ENCODE results near the gene PHLDA2.
"Not testable (repeated sequence)": the region's sequence is repeated elsewhere in the genome, so short reads cannot be mapped to it uniquely, and the experiment has no call there.

PHLDA2 gene

DNA sequence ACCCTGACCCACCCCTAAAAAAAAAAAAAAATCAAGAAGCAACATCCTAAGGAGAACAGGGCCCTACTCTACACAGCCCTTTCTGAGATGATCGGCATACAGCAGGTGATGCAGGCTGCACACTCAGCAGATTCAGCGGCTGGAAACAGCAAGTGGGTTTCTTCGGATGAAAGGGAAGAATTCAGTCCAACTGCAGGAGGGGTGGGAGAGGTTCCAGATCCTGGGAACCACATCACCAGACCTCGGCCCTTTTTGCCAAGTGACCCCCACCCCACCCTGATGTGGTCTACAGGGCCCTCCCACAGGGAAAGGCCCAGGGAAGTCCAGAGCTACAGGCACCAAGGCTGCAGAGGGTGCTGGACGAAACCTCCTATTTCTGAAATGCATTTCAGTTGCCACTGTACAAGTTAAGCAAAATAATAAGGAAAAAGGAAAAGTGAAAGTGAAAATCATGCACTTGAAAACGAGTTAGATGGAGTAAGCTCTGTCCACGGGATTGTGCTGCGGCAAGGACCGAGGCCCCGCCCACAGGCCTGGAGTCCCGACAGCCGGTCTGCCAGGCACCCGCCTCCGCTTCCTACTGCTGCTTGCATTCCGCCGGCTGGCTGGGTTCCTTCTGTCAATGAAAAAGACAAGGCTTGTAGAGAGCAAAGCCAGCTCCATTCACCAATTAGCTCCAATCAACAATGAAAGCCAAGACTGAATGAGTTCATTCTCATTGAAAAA is 16.0 kb upstream of the PHLDA2 start:
- no peak for DNase-seq (ENCODE audit: low spot score)

DNA sequence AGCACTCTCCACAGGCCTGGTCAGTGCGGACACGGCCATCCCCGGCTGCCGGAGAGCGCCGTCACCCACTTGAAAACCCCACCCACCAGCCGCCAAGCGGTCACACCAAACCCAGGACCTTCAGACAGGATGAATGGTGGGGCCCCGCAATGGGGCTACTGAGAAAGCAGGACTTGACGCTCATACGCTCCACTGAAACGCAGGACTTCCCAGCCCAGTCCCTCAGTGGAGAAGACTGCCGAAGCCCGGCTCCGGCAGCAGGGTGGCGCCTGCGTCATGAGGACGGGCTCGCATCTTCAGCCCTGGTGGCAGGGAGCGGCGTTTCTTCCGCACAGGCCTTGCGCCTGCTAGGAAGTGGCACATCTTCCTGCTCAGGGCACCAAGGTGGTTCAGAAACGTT is 15.3 kb upstream of the PHLDA2 start:
- DNase-seq (ENCODE audit: low spot score), result no peak

DNA sequence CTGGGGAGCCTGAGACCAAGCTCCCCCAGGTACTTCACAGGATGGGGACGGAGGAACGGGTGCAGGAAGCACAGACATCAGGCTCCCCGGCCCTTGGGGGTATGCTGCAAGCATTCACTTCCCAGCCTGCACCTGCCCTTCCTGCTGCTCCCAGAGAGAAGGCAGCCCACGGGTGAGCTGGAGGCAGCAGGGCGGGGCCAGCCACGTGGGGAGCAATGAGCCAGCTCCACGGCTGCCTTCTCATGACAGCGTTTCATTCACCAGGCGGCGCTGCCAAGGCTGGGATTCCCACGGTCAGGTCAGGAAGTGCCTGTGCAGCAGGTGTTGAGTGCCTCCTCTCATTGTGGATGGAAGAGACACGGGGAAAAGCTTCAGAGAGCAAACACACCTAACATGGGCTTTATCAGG is 14.5 kb upstream of the PHLDA2 start:
- no peak for DNase-seq (ENCODE audit: low spot score)

DNA sequence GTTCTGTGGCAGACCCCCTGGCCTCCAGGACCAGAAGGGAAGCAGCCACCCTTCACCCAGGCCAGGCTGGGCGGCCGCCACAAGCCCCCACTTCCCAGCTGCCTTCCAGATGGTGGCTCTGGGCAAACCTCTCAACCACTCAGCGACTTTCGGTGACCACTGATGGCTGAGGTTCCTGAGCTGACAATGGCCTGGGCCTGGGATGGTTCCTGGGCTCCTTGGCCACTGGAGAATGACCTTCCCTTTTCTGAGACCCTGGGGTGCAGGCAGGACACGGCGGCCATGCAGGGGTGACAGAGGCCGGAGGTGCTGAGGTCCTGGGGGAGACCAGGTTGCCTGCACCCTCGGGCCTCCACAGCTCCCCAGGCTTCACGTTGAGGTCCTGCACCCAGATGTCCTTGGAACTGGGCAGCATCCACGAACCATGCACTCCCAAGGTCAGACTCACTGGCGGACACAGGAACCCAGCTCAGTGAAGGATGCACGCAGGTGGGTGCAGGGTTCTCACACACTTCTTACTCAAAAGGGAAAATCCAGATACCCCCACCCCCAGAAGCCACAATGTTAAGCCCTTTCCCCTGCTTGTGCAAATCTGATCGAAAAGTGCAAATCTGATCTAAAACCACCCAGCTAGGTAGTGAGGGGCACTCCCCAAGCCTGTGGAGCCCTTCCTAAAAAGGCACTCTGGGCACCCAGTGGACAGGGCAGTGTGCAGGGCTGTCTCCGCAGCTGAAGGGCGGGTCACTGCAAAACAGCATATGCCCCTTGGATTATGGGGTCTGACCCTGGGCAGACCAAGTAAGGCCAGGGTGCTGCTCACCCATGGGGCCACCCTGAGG is 13.9 kb upstream of the PHLDA2 start:
- no peak for DNase-seq (ENCODE audit: low spot score)

DNA sequence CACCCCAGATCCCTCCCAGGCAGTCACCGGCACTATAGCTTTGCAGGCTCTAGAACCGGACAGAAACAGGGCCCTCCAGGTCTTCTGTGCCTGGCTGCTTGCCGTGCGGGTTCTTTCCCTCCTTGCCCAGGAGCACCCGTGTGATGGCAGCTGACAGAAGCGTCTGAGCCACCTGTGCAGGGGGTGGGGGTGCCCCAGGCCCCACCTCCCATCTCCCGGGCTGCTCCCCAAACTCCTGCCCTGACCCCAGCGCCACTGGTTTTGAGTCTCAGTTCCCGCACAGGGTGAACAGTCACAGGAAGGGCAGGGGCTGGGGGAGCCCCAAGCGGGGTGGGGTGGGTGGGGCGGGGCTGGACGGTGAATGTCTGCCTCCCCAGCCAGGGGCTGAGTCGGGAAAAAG is 13.2 kb upstream of the PHLDA2 start:
- no peak for DNase-seq (ENCODE audit: low spot score)

DNA sequence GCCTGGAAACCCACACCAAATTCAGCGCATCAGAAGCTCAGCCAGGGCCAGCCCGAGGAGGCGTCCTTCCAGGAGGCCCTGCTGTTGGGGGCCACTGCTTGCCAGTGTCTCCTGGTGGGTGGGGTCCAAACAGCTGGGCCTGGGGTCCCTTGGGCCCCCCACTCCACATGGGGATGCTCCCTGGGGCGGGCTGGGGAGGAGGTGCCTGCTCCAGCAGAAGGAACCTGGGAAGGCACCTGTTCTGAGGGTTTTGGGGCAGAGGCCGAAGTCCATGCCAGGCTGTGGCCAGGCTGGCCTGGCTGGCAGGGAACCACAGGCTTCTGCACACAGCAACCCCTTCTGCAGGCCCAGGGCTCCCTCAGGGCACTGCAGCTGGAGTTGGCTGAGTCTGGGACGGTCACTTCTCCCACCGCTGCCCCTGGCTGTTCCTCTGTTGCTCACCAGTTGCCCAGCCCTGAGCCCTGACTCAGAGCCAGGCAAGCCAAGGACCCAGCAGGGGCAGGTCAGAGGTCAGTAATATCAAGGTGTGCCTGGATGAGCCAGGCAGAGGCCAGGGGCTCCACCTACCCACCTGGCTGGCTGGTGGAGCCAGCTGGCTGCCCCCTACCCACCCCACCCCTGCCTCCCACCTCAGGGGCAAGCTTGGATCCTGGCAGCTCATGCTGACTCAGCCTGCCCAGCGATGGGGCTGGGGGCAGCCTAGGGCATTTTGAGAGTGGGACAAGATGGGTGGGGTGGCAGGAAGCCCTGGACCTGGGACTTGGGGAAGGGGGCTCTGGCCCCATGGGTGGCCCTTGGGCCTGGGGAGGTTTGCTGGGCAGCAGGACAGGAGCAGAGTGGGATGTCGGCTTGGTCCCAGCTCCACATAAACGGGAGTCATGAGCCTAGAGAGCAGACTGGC is 12.0 kb upstream of the PHLDA2 start:
- DNase-seq (ENCODE audit: low spot score), result no peak

DNA sequence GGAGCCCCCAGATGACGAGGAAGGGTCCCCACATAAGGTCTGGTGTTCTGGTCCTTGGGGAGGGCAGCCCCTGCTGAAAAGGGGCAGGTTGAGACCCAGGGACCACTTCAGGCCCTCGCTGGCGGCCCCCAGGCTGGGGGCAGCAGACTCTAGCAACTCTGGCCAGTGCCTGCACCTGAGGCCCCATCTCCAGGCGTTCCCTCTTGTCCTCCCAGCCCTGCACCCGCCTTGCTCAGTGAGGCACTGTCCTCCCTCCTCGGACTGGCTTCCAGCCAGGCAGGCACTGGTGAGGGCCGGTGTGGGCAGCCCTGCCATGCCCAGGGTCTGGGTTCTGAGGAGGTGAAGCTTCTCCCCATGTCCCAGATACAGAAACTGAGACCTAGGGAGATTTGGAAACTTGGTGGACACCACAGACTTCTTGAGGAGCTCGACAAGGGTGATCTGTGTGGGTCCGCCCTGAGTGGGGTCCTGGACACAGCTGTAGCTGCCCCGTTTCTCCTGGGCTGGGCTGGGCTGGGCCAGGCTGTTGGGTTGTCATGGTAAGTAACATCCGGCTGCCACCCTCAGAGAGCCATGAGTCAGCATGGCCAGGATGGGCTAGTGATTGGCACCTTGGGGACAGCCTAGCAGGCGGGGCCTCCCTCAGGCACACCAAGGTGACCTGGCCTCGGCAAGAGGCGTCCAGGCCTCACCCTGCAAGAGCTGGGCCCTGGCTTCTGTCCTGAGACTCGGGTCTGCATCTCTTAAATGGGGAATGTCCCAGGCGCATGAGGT is 11.1 kb upstream of the PHLDA2 start:
- DNase-seq (ENCODE audit: low spot score), result no peak

DNA sequence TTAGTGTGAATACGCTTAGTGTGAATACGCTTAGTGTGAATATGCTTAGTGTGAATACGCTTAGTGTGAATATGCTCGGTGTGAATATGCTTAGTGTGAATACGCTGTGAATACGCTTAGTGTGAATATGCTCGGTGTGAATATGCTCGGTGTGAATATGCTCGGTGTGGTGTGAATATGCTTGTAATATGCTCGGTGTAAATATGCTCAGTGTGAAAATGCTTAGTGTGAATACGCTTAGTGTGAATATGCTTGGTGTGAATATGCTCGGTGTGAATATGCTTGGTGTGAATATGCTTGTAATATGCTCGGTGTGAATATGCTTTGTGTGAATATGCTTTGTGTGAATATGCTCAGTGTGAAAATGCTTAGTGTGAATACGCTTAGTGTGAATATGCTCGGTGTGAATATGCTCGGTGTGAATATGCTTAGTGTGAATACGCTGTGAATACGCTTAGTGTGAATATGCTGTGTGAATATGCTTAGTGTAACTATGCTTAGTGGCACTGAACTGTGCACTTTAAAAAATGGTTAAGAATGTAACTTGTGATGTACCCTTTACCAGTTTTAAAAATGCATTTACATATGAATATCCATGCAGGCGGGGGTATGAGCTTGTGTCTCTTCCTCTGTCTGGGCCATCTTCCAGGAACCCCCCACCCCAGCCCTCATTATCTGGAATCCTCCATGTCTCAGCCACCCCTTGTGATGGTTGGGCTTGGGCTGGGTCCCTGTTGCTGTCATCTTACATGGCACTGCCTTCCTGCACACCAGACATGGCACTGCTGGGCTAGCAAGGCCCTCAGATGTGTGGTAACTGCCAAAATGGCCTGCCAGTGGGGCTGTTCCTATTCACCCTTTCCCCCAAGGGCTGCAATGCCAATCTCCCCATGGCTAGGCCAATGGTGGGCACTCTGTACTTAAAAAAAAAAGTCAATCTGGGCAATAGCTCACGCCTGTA is 9.5 kb upstream of the PHLDA2 start:
- not testable (repeated sequence) for DNase-seq (ENCODE audit: low spot score)

DNA sequence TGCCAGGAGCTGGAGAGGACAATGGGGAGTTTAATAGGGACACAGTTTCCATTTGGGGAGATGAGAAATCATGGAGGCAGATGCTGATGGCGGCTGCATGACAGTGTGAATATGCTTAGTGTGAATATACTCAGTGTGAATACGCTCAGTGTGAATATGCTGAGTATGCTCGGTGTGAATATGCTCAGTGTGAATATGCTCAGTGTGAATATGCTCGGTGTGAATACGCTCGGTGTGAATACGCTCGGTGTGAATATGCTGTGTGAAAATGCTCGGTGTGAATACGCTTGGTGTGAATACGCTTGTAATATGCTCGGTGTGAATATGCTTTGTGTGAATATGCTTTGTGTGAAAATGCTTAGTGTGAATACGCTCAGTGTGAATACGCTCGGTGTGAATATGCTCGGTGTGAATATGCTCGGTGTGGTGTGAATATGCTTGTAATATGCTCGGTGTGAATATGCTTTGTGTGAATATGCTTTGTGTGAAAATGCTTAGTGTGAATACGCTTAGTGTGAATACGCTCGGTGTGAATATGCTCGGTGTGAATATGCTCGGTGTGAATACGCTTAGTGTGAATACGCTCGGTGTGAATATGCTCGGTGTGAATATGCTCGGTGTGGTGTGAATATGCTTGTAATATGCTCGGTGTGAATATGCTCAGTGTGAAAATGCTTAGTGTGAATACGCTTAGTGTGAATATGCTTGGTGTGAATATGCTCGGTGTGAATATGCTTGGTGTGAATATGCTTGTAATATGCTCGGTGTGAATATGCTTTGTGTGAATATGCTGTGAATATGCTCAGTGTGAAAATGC is 8.6 kb upstream of the PHLDA2 start:
- not testable (repeated sequence) for DNase-seq (ENCODE audit: low spot score)

DNA sequence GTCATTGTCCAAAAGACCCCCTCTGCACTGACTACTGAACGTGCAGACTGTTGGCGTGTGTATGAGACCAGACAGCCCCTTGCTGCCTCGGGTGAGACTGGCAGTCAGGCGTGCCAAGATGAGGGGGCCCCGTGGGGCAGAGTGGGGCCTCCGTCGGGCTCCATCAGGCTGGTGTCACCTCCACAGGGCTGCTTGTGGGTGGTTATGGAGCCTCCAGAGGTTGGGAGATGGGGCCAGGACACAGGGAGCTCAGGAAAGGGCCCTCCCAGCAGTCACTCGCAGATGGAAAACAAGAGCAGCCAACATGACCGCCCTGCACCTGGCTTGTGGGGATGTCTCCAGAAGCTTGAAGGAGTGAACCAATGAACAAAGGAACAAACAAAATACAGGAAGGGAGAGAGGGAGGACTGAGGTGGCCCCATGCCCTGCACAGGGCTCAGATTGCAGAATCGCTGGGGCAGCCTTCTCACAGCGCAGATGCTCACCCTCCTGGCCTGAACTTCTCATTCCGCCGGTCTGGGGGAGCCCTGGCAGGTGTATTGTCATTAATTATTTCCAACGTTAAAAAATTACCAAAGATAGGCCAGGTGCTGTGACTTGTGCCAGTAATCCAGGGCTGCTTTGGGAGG is 5.5 kb upstream of the PHLDA2 start:
- no peak for DNase-seq (ENCODE audit: low spot score)

DNA sequence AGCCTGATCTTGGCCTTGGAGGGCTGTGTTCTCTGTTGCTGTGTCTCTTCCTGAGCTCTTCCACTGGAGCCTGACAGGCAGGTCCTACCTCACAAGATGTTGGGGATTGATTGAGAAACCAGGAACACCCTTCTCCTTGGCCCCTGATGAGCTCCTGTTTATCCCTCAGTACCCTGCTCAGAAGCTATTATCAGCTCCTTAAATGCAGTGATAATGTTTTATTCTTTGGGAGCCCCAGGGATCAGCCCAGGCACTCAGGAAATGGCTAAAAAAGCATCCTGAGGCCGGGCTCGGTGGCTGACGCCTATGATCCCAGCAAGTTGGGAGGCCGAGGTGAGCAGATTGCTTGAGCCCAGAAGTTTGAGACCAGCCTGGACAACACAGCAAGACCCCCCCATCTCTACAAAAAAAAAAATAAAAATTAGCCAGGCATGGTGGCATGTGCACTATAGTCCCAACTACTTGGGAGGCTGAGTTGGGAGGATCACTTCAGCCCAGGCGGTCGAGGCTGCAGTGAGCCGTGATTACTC is 4.9 kb upstream of the PHLDA2 start:
- DNase-seq (ENCODE audit: low spot score), result no peak

DNA sequence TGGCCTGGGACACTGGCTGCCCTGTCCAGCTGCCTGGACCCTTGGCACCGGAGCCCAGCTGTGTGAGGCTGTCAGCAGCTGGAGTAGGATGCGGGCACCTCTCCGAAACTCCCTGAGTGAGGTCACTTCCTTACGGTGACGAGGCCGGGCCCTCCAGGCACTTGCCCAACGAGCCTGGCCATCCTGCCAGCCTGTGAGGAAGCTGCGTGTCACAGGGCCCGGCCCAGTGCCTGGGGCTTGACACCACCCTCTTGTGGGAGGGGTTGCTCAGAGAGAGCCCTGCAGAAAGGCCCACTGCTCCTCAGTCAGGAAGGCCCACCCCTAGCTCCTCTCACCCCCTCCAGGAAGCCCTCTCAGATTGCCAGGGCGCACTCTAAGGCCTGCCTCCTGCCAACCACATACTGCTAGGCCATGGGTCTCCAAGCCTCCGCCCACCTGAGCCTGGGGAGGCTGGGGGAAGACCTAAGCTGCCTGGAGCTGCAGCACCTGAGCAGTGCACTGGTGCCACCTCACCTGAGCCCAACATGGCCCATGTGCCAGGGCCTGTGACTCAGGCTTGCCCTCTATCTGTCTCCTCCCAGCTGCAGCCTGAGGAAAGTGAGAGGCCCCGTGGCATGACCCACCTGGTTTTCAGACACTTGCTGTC is 4.3 kb upstream of the PHLDA2 start:
- DNase-seq (ENCODE audit: low spot score), result no peak

DNA sequence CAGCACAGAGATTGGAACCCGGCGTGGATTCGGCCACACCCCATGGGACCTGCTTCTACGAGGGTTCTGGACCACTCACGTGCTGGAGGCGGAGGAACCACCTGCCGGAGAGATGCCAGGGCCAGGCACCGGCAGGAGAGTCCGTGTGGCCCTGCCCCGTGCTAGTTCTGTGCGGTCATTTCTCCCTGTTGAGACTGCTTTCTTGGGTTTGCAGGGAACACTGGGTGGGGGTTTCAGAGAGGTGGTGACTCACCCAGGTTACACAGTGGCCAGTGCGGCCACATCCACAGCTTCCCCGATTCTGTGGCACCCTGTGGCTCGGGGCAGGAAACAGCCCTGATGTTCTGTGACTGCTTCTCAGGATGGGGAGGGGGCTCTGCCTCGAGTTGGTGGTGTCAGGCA is 3.6 kb upstream of the PHLDA2 start:
- DNase-seq (ENCODE audit: low spot score), result no peak

DNA sequence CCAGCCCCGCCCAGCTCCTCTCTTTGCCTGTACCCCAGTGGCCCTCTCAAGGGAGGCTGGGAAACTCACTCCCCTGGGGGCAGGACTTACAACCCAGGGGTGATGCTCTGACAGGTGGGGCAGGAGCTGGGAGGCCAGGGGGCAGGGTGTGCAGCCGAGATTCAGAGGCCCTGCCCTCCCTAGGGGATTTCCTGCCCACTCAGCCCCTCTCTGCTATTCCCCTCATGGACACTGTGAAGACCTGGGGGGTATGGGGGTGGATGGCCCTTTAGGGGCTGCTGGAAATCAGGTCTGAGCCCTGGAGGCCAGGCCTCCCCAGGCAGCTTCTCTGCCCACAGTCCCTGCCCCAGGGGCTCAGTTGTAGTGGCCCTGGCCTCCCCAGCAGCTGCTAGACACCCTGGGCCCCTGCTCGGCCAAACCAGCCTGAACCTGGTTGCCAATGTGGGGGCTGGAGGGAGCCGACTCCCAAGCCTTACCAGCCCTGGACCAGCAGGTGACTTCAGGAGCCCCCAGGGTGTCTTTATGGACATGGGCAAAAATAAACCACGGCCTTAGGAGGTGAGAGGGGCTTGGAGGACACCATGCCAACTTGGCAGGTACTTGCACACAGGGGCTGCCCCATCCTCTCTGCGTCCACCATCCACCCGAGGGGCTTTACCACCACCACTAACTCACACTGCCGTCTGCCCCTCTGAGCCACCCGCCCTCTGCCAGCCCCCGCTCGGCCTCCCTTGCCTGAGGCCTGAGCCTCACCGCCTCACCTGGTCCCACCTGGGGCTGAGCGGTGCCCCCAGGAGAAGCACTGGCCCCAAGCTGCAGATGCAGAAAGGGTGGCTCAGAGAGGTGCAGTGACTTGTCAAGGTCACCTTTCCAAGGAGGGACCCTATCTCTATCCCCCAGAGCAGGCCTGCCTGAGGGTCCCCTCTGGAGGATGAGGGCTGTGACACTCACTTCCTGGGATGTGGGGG is 2.8 kb upstream of the PHLDA2 start:
- no peak for DNase-seq (ENCODE audit: low spot score)

DNA sequence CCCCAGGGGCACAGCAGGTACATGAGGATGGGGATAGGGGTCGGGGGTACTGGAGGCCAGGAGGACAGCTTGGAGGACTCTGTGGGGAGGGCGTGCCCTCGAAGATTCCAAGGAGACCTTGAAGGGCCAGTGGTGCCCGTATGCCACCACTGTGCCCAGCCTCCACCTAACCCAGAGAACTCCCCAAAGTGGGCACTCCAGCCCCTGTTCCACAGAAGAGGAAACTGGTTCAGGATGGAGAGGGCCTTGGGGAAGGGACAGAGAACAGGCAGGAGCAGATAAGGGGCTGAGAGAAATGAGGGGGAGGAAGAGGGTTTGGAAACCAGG is 2.2 kb upstream of the PHLDA2 start:
- DNase-seq (ENCODE audit: low spot score), result no peak

DNA sequence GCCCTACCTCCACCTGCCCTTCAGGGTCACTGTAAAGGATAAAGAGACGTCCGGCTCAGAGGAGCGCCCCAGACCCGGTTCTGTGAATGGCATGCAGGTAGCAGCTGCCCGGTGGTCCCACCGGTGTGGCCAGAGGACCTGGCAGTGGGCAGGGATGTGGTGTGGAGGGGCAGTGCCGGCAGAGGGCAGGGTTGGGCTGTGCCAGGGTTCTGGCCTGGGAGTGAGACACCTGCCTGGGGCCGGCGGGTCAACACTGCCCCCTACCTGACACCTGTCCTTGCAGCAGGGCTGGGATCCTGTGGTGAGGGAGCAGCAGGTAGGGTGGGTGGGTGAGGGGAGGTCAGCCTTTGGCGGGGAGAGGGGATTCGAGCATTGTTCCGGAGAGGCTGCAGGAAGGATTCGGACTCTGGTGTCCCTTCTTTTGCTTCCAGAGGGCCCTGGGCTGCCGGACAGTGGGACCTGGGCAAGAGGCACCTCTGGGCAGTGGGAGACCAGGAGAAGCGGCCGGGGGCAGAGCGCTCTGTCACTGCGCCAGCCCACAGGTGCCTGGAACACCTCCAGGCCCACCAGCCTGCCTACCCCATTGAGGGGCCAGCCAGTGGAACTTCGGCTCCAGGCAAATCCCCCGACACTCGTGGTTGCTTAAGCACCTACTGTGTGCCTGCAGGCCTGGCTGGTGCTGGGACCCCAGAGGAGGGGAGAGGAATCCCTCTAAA is 1.6 kb upstream of the PHLDA2 start:
- DNase-seq (ENCODE audit: low spot score), result peak; percentile 94
